ENCODE results near the gene SERPINA5. TPM values are rescaled to one million over a fixed set of nuclear protein-coding genes. Genes with fewer than 3 reads are reported as not detected.

Gene SERPINA5
- total RNA-seq, 1 experiment from 2014 or later: 0.35 TPM

GRCh38 chr14:94569381-94570001 is 11.7 kb upstream of the SERPINA5 start:
- Mint-ChIP-seq H3K27ac (ENCODE audit: low read depth, unreplicated experiment) (no peak overlapping the region), H3K9me3 (ENCODE audit: unreplicated experiment) (no peaks in the 10 kb centered on the region), H3K4me1 (ENCODE audit: insufficient read depth, unreplicated experiment) (peaks cover 8% of the 10 kb centered on the region), H3K4me3 (ENCODE audit: unreplicated experiment) (no peak overlapping the region), H3K27me3 (ENCODE audit: insufficient read depth, unreplicated experiment) (no peaks in the 10 kb centered on the region), H3K36me3 (ENCODE audit: insufficient read depth, unreplicated experiment) (no peaks in the 10 kb centered on the region)
- no peak for DNase-seq (ENCODE audit: unreplicated experiment)
- intact Hi-C loops (cut with micrococcal nuclease): no loop called here
- CTCF ChIA-PET: interaction anchor here (0.6 to 3.8 kb wide), 5 partner anchors 16 to 136 kb away, joined by 3 to 14 read pairs (median 3); no protein-coding TSS in a partner anchor
- TF ChIP-seq CTCF (IDR thresholded peaks at IDR 0.05; ENCODE audit: unreplicated experiment): no peak
- POLR2A ChIA-PET: no interaction called here
- BruUV-seq (replicated peaks): no TSS peak

GRCh38 chr14:94570002-94570400 is 11.2 kb upstream of the SERPINA5 start:
- H3K4me3 Mint-ChIP-seq (ENCODE audit: unreplicated experiment): no peak overlapping the region

GRCh38 chr14:94570440-94570839 is 10.8 kb upstream of the SERPINA5 start:
- CTCF ChIA-PET: interaction anchor here (0.6 to 4.8 kb wide), 6 partner anchors 17 to 84 kb away, joined by 3 to 31 read pairs (median 3); no protein-coding TSS in a partner anchor
- Mint-ChIP-seq H3K27ac (ENCODE audit: low read depth, unreplicated experiment) (no peak overlapping the region), H3K27me3 (ENCODE audit: insufficient read depth, unreplicated experiment) (no peaks in the 10 kb centered on the region), H3K4me1 (ENCODE audit: insufficient read depth, unreplicated experiment) (peaks cover 8% of the 10 kb centered on the region), H3K4me3 (ENCODE audit: unreplicated experiment) (no peak overlapping the region), H3K36me3 (ENCODE audit: insufficient read depth, unreplicated experiment) (no peaks in the 10 kb centered on the region), H3K9me3 (ENCODE audit: unreplicated experiment) (no peaks in the 10 kb centered on the region)
- POLR2A ChIA-PET: no interaction called here
- no TSS peak for BruUV-seq (replicated peaks)
- no peak for DNase-seq (ENCODE audit: unreplicated experiment)
- no peak for TF ChIP-seq CTCF (IDR thresholded peaks at IDR 0.05; ENCODE audit: unreplicated experiment)
- intact Hi-C loops (cut with micrococcal nuclease): no loop called here

More at GRCh38 chr14:94570002-94570400, 11.2 kb upstream of the SERPINA5 start:
- no peak for TF ChIP-seq CTCF (IDR thresholded peaks at IDR 0.05; ENCODE audit: unreplicated experiment)
- H3K4me1 Mint-ChIP-seq (ENCODE audit: insufficient read depth, unreplicated experiment): peaks cover 8% of the 10 kb centered on the region
- ChIA-PET POLR2A (no interaction called here), CTCF (interaction anchor here (0.6 to 4.8 kb wide), 7 partner anchors 16 to 120 kb away, joined by 3 to 31 read pairs (median 3); no protein-coding TSS in a partner anchor)
- H3K9me3 Mint-ChIP-seq (ENCODE audit: unreplicated experiment): no peaks in the 10 kb centered on the region
- no TSS peak for BruUV-seq (replicated peaks)
- intact Hi-C loops (cut with micrococcal nuclease): no loop called here
- H3K27me3 Mint-ChIP-seq (ENCODE audit: insufficient read depth, unreplicated experiment): no peaks in the 10 kb centered on the region
- no peak overlapping the region for H3K27ac Mint-ChIP-seq (ENCODE audit: low read depth, unreplicated experiment)
- DNase-seq (ENCODE audit: unreplicated experiment): no peak
- no peaks in the 10 kb centered on the region for H3K36me3 Mint-ChIP-seq (ENCODE audit: insufficient read depth, unreplicated experiment)

GRCh38 chr14:94571395-94571794 is 9.8 kb upstream of the SERPINA5 start:
- H3K4me1 Mint-ChIP-seq (ENCODE audit: insufficient read depth, unreplicated experiment): peaks cover 8% of the 10 kb centered on the region
- H3K9me3 Mint-ChIP-seq (ENCODE audit: unreplicated experiment): no peaks in the 10 kb centered on the region
- CTCF ChIA-PET: interaction anchor here (1.0 to 4.8 kb wide), 2 partner anchors 22 to 27 kb away, joined by 3 to 31 read pairs; no protein-coding TSS in a partner anchor
- H3K27ac Mint-ChIP-seq (ENCODE audit: low read depth, unreplicated experiment): peak overlapping the region; percentile 4
- no peak for TF ChIP-seq CTCF (IDR thresholded peaks at IDR 0.05; ENCODE audit: unreplicated experiment)
- H3K4me3 Mint-ChIP-seq (ENCODE audit: unreplicated experiment): no peak overlapping the region
- DNase-seq (ENCODE audit: unreplicated experiment): no peak
- intact Hi-C loops (cut with micrococcal nuclease): no loop called here
- H3K27me3 Mint-ChIP-seq (ENCODE audit: insufficient read depth, unreplicated experiment): no peaks in the 10 kb centered on the region
- POLR2A ChIA-PET: no interaction called here
- no peaks in the 10 kb centered on the region for H3K36me3 Mint-ChIP-seq (ENCODE audit: insufficient read depth, unreplicated experiment)
- no TSS peak for BruUV-seq (replicated peaks)
